ENCODE results near the gene KIF18B. TPM values are rescaled to one million over a fixed set of nuclear protein-coding genes. Genes with fewer than 3 reads are reported as not detected.

KIF18B gene
- polyA plus RNA-seq, 1 donor = 7.7 TPM

DNA sequence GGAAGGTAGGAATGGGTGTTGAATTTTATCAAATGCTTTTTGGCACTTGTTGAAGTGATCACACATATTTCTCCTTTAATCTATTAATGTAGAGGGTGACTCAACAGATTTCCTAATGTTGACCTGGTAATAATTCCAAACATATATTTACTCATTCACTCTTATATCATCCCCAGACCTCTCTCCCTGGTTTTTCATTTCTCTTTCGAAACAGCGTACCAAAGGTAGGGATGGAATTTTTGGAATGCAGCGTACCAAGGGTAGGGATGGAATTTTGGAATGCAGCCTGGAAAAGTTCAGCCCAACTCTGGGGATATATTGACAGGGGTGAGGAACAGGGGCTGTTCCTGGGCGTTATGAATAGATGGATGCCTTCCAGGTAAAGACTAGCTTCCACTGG is 7.3 kb downstream of the KIF18B start:
- DNase-seq (ENCODE audit: low read depth) = no peak

DNA sequence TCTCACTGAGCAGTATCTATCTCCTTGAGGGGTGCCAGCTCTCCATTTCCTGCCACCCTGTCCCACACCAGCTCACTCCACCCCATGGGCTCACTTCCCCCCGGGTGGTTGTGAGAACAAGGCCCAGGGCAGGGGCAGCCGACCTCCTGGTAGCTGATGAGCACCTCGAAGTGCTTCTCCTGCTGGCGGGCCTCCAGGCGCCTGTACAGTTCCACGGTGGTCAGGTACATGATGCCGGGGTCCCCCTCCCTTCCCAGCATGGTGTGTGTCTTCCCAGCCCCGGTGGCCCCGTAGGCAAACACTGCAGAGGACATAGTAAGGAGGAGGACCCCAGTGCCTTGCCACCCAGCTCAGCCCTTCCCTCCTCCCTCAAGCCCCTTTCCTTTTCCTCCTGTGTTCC is 12.5 kb downstream of the KIF18B start:
- DNase-seq (ENCODE audit: low read depth) = no peak

DNA sequence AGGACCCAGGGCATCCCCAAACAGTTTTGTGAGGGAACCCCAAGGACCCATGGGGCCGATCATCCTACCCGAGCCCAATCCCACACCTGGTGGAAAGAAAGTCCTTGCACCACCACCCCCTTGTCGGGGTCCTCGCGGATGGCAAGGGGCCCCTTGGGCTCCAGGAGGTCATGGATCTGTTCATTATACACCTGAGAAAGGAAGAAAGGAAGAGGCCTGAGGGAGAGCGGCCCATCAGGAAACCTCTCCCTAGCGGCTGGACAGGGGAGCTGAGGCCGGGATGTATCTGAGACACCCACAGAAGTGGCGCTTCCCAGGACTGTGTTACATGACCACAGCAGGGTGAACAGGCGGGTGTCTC is 12.8 kb downstream of the KIF18B start:
- DNase-seq (ENCODE audit: low read depth) = no peak

DNA sequence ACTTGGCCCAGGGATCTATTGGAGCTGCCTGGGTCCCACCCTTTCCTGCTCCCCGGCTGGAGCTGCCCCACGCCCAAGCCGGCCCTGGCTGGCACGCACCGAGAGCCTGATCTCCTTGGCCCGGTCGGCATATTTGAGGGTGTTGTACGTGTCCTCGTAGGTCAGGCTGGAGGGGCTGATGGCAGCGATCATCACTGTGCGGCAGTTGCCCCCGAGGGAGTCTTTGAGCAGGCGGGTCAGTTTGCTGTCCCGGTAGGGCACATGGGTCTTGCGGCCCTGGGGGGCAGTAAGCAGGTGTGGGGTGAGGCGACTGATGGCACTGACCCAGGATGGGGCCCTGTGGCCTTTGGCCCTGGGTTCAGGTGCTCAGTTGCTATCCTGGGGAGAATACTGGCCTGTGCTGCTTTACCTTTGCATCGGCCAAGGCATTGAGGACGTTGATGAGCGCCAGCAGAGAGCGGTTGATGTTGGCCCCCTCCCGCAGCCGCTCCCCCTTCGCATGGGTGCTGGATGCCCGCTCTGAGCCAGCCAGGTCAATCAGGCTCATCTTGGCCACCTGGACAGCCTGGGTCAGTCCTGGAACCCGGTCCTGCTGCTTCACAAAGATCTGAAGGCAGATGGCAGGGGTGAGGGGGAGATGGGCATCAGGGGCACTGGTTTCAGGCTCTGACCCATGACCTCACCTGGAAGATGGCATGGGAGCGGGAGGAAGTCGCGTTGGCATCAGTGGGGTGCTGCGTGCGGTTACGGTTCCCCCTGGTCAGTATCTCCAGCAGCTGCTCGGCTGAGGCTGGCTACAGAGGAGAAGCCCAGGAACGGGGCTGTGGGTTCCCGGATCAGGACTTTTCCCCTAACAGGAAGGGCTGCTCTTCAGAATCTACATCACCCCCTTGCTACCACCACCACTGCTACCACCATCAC is 13.5 kb downstream of the KIF18B start:
- DNase-seq (ENCODE audit: low read depth) = no peak

DNA sequence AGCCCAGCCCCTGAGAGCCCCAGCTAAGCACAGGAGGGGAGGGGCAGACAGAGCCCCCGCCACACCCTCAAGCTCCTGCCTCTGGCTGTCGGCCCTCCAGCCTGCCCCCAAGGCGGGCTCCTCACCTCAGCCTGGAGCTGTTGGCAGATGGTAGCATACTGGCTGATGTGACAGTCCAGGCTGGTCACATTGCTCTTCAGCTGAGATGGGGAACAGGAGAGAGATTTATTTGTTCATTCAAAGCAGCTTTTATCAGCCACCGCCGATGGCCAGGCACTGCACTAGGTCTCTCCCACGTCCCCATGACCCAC is 14.8 kb downstream of the KIF18B start:
- no peak for DNase-seq (ENCODE audit: low read depth)

DNA sequence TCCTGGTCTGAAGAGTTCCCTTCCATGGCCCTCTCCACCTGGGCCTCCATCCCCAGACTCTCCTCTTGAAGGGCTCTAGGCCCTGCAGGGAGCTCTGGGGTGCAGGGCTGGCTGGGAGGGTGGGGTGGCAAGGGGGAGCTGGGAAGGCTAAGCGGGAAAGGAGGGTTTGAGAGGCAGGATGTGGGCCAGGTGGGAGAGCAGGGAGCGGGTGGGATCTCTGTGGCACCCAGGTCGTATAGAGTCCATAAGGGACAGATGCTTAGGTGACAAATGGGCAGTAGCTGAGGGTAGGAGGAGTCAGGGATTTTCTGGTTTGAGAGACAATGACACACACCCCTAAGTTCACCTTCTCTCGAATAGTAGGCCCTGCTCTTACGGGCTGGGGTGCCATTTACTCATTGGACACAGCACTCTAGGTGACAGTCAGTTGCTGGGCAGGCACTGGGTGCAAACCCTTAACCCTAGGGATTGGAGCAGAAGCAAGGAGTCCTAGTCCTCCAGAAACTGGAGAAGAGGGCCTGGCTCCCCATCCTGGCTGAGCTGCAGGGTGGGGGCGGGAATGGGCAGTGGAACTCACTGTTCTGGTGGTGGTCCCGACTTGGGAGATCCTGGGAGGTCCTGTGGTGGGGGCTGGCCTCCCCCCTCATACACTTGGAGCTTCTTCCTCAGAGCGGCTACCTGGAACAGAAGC is 15.3 kb downstream of the KIF18B start:
- no peak for DNase-seq (ENCODE audit: low read depth)

DNA sequence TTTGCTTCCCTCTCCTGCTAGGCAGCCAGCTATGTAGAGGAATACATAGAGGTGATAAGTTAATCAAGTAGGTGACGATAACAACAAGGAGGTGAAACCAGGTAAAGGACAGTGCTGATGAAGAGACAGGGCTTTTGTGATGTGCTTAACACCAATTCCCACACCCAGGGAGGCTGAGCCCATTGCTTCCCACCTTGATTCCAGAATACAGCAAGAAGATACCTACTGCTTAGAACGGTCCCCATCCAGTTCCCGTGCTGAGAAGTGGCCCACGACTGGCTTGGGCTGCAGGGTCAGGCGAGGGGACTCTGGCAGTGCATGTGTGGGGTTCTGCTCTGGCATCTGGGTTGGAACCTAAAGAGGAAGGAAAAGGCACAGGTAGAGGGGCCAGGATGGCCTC is 16.2 kb downstream of the KIF18B start:
- no peak for DNase-seq (ENCODE audit: low read depth)

DNA sequence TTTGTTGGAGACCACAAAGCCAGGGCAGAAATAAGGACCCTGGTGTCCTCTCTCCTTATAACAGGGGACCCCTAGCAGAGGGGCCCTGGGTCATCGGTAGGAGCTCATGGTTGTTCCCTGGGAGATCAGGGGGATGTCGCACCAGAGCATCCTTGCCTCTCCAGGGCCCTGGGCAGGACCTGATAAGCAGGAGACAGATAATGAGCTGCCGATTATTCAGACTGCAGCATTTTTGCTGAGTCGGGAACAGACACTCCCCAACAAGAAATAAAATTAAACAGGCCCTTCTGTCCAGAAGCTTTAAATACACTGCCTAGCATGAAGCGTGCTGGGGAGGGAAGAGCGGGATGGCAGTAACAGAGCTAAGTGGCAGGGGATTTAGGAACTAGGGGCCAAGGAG is 16.9 kb downstream of the KIF18B start:
- no peak for DNase-seq (ENCODE audit: low read depth)

DNA sequence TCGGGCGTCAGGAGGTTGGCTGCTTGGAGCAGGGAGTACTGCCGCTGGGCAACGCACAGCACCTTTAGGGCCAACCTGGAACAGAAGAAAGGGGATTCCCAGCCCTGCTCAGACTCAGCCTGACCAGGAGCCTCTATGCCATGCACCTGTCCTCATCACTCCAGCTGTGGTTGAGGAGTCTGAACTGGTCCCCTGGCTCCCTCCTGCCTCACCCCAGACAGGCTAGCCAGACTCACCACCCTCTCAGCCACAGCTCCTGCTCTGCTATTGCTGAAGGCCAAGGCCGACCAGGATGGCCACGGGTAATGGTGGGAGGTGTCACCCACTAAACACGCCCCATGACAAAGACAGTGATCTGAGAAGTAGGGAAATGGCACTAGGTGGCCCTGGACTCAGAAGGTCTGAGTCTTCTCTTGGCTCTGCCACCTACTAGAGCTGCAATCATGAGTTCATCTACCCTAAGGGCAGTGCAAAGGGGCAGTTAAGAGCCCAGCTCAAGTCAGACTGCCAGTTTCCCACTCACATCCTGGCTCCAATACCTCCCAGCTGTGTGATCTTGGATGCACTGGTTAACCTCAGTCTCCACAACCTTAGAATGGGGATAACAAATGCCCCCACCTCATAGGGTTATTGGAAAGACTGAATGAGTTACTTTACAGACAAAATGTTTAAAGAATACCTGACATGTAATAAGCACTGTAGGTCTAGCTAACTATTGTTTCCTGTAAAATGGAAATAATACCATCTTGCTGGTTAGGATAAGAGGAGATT is 18.4 kb downstream of the KIF18B start:
- no peak for DNase-seq (ENCODE audit: low read depth)

DNA sequence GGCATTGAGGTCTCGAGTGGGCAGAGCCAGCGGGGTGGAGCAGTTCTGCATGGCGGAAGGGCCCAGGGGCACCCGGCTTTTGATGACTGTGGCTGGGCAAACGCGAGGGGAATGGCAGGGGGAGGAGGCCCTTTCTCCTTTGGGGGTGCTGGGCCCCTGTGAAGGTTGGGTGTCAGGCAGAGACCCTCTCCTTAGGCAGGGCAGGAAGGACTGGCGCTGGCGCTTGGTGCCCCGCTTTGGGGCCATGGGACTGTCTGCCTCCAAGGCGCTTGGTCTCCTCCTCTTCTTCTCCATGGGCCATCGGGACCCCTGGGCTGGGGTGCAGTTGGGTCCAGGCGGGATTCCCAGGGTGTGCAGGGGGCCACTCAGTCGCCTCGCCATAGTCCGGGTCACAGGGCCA is 19.4 kb downstream of the KIF18B start:
- no peak for DNase-seq (ENCODE audit: low read depth)

DNA sequence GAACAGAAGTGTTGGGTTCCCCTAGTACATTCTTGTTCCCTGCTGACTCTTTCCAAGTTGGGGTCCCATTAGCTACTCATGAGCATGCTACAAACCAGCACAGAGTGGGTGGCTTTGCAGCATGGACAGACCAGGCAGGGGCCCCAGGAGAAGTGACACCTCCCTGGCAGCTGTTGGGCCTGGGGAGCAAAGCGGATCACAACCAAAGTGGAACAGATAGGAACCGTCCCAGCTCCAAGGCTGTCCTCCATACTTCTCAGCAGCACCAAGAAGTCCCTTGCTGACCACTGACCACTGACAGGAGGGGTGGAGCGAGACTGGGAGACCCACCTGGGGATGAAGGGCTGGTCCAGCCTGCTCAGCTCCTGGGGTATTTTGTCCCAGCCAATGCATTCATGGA is 19.9 kb downstream of the KIF18B start:
- DNase-seq (ENCODE audit: low read depth) = no peak

DNA sequence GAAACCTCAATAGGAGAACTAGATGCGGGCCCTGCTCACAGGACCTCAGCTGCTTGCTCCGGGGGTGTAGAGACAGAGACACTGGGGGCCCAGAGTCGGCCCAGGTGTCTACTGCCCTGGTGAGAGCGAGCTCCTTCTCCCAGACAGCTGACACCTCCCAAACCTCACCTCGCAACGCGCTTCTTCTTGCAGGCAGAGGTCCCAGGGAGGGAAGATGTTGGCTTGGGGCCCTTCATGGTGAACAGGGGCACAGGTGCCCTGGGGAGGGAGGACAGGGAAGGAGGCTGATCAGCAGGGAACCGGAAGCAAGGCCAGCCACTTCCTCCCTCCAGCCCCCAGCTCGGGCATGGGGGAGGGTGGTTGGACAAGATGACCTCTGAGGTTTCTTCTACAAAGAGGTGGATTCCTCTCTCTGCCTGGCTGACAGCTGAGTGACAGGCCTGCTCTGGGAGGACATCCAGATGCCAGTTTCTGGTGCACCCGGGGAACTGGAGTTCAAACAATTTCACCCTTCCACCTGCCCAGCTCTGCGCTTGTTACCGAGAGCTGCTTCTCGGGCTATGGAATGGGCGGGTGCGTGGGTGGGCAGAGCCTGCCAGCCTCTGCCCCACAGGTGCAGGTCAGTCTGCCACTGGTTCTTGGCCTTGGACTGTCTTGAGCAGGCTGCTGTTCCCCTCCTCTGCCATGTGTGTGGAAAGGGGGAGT is 20.6 kb downstream of the KIF18B start:
- no peak for DNase-seq (ENCODE audit: low read depth)

DNA sequence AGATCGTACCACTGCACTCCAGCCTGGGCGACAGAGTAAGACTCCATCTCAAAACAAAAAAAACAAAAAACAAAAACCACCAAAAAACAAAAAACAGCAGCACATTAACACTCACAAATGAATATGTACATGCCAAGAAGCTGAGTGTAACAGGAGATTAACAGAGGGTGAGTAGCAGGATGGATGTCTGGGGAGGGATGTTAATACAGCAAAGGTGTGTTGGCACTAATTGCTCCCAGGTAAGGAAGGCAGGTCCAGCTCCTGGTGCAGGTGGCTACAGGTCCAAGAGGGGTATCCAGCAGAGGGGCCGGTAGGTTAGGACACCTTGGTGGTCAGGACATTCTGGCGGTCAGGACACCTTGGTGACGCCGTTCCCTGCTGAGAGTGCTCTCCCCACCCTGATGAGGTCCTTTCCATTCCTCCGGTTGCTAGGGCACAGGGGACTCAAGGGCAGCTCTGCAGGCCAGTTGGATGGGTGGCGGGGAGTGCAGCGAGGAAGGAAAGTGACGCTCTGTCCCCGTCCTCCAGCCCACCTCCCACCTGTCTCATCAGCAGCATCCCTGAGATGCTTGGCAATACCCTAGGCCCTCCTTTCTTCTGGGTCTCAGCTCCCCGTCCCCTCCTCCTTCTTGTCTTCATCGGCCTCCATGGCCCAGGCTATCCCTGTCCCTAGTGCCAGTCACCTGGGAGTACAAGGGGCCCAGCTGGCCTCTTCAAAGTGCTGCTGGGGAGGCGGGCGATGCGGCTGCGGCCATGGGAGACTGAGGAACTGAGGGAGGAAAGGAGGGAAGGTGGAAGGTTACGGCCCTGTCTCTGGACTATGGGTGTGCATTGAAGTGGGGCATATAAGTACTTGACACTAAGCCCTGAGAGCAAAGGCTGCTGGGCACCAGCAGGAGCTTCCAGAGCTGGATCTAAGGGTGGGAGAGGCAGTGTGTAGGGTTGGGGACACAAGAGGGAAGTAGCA is 21.6 kb downstream of the KIF18B start:
- DNase-seq (ENCODE audit: low read depth) = no peak

DNA sequence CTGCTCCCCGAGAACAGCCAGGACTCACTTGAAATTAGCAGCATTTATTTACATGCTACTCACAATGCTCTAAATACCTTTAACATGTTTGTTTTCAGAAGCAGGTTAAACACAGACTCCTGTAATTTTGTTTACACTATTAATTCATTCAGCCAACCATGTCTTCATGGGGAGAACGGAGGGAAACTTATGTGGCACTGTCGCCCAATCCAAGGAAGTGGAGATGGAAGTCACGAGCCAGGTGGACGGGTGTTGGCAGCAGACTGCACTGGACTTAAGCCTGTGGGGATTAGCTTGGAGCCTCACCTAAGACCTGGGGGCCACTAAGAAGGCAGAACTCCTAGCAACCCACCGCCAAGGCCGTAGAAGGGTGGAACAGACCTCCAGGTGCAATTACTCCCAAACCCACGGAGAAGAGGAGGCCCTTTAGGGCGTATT is 23.4 kb downstream of the KIF18B start:
- no peak for DNase-seq (ENCODE audit: low read depth)

DNA sequence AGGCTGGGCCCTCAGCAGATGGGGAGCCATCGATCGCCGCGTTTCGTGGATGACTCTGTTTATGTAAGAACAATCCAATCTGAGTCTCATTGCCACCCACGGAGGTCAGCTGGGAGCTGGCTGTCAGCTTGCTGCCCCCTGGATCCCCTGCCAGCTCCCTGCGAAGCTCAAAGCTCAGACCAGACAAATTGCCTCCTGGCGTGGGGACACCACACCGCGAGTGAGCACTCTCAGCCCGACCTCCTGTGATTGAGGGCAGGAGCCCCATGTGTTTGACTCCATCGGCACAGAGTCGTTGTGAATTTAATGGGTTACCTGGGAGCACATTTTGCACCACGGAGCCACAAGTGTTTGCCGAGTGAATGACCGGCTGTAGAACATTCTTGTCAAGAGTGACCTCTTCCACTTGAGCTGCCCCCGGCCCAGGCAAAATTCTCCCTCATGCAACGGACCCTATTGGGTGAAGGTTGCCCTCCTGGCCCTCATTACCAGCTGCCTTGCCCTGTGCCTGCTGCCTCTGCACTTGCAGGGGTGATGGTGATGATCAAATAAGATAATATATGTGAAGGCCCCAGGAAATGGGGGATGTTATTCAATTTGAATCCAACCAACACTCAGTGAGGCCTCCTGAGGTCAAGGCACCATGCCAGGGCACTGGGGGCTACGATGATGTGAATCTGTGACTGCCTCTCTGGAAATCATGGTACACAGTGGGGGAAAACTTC is 24.7 kb downstream of the KIF18B start:
- no peak for DNase-seq (ENCODE audit: low read depth)

DNA sequence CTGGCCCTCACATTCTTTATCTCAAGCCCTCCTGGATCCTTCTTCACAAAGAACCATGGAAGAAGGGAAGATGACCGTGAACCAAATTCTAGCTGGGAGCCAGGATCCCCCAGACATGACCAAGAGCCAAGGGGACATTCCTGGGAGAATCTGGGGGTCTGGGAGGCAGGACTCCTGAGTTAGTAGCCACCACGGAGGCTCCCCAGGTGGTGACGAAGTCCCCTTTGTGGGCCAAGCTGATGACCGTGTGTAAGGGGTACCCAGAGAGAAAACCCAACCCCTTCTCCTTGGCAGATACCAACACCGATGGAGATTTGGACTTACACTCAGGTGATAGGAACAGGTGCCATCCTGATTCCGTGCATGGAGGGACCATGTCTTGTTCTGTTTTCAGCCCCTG is 25.4 kb downstream of the KIF18B start:
- DNase-seq (ENCODE audit: low read depth) = no peak

DNA sequence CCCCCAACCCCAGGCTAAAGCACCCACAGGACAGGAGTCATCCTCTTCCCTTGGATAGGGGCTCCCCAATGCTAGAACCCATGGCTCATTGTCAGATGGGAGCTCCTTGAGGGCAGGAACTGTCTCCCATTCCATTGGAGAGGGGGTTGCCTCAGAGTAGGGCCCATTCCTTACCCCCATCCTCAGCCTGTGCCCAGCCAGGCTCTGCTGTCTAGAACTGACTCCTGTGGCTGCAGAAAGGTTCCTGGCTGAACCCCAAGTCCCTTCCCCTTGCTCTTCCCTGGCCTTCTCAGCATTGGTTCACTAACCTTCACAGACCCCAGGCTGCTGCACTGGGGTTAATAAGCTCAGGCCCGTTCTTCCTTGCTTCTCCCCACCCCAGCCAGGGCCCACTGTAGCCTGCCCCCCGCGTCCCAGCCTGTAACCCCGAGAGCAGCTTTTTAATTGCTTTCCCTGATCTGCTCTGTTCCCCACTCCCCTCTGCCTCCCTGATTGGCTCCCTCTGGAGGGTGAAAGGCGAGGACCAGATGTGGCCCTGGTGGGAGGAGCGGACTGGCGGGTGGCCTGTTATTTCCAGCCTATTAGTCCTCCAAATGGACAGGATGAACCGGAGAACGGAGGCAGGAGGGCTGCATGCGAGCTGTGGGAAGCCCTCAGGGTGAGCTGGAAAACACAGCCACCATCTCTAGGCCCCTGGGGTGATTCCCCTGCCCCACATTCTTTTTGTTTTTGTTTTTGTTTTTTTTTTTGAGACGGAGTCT is 26.3 kb downstream of the KIF18B start:
- no peak for DNase-seq (ENCODE audit: low read depth)

DNA sequence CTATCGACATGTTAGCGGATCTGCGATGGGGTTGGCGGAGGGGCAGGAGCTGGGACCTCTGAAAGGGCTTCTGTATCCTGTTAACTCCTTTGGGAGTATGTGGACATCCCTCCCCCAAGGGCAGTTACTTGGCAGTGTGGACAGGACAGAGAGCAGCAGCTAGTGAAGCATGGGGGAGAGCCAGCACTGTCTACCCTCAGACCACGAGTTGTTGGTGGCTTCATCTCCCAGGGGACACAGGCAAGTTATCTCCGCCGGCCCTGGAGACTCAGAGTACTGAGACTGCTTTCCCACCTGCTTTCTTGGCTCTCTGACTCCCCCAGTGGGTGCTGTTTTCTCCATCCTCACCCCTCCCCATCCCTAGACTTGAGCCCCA is 27.0 kb downstream of the KIF18B start:
- DNase-seq (ENCODE audit: low read depth) = no peak

DNA sequence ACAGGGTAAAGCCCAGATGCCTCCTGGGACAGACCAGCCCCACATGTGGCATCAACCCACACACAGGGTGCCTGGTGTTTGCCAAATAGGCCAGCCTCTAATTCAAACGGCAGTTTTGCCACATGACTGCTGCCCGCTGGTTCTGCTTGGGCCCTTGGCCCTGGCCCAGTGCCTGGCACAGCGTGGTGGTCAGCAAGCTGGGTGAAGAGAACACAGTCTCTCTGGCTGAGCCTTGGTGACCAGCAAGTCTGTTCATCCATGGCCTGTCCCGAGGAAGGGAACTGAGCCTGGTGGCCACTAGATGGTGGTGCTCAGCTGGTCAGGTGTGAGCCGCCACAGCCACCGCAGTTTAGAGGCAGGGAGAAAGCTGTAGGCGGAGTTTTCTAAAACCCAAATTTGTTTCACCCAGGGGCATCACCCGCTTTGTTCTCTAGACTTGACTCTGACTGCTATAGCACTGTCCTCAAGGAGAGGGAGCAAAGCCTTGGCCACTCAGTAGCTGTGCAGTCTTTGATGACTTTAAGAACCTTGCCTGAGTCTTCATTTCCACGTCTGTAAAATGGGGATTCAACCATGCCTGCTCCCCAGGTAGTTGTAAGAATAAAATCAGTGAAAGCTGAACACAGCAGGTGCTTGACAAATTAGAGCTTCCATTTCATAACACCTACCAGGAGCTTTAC is 27.5 kb downstream of the KIF18B start:
- DNase-seq (ENCODE audit: low read depth) = peak; percentile 55
